ENCODE measurements around the gene ZBTB9. TPM values are rescaled to one million over a fixed set of nuclear protein-coding genes. Genes with fewer than 3 reads are reported as not detected.

Gene ZBTB9
- total RNA-seq, 1 donor from 2014 or later = 5.1 TPM

GRCh38 chr6:33417903-33418689 is 36.3 kb upstream of the ZBTB9 start, which contains the start of gene CUTA:
Gene CUTA, minus strand, starts transcription at chr6:33418107. Its CDS starts 107 bp downstream, at chr6:33418000.
- intact Hi-C loops (cut with micrococcal nuclease) = no loop called here
- ATAC-seq = peak; percentile 94
- peak; percentile 99 for DNase-seq

GRCh38 chr6:33418690-33419291 is 35.6 kb upstream of the ZBTB9 start:
- intact Hi-C loops (cut with micrococcal nuclease) = no loop called here
- no peak for ATAC-seq
- DNase-seq = no peak

- ATAC-seq (peak; percentile 11), DNase-seq (peak; percentile 76)
- intact Hi-C loops (cut with micrococcal nuclease) = no loop called here
Measured at GRCh38 chr6:33419580-33420490, 34.5 kb upstream of the ZBTB9 start, which contains the start of gene SYNGAP1. Gene SYNGAP1, plus strand, starts transcription at chr6:33420065. Its CDS starts 200 bp downstream, at chr6:33420265.

GRCh38 chr6:33420491-33421343 is 33.7 kb upstream of the ZBTB9 start:
- intact Hi-C loops (cut with micrococcal nuclease) = no loop called here
- ATAC-seq (no peak), DNase-seq (no peak)

DNA sequence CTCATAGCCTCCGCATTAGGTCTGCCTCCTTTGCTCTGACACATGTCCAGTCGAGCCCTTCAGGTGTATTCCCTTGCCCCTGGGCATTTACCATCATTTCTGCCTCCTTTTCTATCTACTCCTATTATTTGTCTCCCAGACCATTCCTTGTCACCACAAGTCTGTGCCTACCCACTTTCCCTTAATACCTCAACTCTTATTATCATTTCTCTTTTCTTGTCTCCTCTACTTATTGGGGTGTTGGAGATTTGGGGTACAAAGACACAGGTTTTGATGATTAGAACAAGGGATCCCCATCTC is 33.1 kb upstream of the ZBTB9 start:
- ATAC-seq (no peak), DNase-seq (no peak)
- intact Hi-C loops (cut with micrococcal nuclease) = no loop called here

DNA sequence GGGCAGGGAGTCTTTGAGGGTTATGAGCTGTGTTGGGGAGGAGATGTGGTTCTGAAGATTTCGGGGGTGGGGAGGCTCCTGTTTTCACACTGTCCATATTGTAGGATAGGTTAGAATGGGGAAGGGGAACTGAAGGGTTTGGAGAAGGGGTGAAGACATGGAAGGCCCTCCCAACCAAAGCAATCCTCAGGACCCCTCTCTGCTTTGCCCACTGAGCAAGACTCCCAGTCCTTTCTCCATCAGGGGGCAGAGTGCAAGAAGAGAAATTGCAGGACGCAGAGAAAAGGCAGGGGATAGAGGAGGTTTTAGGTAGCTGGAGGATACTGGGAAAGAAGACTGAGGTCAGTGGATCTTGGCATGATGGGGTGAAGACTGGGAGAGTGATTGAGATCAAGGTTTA is 30.6 kb upstream of the ZBTB9 start:
- no peak for ATAC-seq
- no peak for DNase-seq
- intact Hi-C loops (cut with micrococcal nuclease) = no loop called here

- ATAC-seq (peak; percentile 0), DNase-seq (peak; percentile 51)
- intact Hi-C loops (cut with micrococcal nuclease) = no loop called here
Measured at GRCh38 chr6:33424855-33425667, 29.3 kb upstream of the ZBTB9 start.

DNA sequence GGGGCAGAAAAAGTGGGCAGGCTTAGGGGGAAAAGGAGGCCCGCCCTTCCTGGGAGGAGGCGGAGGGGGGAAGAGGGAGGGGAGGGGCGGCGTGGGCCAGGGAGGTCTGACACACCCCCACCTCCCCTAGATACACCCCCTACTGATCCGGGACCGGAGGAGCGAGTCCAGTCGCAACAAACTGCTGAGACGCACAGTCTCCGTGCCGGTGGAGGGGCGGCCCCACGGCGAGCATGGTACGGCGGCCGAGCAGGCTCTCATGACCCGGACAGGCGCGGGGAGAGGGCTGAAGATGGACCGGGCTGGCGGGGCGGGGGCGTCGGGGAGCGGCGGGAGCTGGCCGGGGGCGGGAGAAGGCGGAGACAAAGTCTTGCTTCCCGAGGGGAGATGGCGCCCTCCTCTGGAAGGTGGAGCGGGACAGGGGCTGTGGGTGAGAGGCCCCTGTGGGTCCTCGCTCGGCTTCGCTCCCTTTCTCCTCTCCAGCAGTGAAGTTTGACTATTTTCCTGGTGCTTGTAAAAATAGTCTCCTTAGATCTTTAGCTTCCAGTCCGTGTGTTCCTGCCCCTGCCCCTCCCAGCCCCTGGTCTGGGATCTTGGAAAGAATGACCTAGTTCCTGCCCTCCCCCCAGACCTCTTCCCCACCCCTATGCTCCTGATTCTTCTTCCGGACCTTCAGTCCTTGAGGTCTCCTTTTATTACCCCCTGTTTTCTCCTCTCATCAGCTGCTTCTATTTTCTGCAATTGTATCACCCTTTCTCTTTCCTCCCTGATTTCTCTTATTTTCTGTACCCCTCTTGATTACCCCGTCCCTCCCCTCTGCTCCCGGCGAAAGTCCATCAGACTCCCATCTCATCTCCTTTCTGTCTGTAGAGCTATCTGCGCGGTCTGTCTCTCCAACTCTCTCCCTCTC is 28.5 kb upstream of the ZBTB9 start:
- ATAC-seq (peak; percentile 83), DNase-seq (peak; percentile 90)
- intact Hi-C loops (cut with micrococcal nuclease) = no loop called here

DNA sequence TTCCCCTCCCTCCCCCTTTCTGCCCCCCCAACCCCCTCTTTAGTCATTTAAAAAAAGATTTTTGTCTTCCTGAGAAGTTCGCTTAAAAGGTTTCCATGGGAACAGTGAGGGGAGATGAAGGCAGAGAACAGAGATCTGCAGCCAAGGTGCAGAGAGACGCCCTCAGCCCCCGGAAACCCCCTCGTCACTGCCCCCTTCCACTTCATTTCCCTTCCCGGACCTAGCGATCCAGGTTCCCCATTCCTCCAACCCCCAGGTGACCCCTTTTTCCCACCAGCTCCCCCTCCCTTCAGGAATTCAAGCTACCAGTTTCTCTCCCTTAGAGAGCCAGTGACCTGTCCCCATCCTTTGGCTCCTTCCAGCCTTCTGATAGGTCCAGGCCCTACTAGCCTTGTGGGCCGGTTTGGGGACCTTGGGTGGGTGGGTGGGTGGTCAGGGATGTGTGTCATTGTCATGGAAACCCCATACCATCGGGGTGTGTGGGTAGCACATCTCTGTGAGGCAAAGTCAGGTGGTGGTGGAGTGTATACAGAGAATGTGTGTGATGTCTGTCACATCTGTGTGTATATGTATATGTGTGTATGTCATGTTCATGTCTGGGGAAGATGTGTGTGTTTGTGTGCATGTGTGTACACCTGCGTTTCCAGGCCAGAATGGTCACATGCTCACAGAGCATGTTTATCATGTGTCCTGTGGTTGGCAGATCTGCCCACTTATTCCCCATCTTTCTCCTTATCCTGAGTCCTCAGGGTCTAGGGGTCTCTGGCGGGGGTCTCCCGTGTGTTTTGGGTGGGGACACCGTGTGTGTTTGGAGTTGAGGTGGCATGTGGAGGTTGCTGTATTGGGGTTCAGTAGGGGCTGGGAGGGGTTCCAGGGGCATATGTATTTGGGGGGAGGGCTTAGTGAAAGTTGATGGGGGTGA is 27.5 kb upstream of the ZBTB9 start:
- intact Hi-C loops (cut with micrococcal nuclease) = no loop called here

DNA sequence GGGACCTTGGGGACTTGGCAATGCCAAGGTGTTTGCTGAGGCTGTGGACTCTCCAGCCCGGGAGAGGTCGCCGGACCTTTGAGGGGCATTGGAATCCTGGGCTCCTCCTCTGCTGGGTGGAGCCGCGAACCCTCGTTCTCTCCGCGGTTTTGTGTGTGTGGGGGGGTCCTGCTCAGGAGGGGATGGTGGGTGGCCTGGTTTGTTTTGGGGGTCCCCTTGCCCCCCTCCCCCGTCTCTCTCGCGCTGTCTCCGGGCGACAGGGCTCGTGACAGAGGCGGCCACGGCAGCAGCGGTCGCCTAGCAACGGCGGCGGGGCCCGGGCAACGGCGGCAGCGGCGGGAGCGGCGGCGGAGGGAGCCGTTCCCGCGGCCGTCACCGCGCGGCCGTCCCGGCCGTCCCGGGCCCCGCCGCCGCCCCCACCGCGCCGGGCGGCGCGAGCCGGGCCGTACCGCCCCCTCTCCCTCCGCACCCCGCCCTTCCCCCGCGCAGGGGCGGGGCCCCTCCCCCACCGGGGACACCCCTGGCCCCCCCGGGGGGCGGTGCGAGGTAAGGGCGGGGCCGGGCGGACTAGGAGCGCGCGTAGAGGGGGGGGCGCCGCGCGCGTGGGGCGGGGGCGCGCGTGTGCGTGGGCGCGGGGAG is 26.7 kb upstream of the ZBTB9 start:
- intact Hi-C loops (cut with micrococcal nuclease) = no loop called here
- peak; percentile 1 for ATAC-seq
- peak; percentile 79 for DNase-seq

More for the DNA sequence above, 27.5 kb upstream of the ZBTB9 start:
- DNase-seq = no peak
- ATAC-seq = no peak

DNA sequence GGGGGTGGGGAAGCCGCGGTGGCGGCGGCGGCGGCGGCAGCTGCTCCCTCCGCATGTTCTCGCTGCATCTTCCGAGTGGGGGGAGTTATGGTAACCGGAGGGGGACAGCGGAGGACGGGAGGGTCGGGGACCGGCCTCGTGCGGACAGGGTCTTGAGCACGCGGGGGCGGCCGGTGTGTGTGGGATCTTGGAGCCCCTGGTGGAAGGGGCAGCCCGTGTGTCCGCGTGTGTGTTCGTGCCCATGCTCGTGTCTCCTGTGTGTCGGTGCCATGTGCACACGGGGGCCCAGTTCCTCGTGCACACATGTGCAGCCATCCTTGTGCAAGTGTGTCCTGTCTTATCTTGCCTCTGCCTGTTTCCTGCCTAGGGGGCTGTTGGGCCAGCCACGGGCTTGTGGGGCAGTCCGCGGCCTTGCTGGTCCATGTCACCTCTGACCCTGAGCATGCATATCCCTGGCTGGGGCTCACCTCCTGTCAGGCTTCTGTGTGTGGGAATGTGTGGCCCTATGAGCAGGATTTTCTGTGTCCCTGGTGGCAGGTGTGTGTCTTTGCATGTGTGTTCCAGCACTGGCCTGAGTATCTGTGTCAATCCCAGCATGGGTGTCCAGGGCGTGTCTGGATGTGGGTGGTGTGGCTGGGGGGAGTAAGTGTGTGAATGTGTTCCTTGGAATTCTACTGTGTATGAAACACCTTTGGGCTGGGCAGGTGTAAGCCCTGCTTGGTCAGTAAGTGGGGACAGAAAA is 26.0 kb upstream of the ZBTB9 start:
- no peak for ATAC-seq
- intact Hi-C loops (cut with micrococcal nuclease) = no loop called here
- DNase-seq = peak; percentile 48

- no peak for DNase-seq
- no peak for ATAC-seq
- intact Hi-C loops (cut with micrococcal nuclease) = no loop called here
Measured at GRCh38 chr6:33428966-33429749, 25.2 kb upstream of the ZBTB9 start.

DNA sequence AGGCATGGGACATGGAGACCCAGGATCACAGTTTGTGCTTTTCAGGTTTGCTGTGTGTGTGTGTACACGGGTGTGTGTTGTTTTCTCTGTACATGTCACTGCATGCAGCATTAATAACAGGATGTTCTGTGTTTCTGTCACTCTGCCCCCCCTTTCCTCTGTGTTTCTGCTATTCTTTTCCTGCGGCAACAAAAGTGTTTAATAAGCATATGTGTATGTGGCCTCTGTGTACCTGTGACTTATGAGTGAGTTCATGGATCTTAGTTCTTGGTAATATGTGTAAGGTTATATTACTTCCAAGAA is 24.7 kb upstream of the ZBTB9 start:
- DNase-seq (no peak), ATAC-seq (no peak)
- intact Hi-C loops (cut with micrococcal nuclease) = no loop called here

- DNase-seq (no peak), ATAC-seq (no peak)
- intact Hi-C loops (cut with micrococcal nuclease) = no loop called here
Measured at GRCh38 chr6:33430334-33430733, 24.0 kb upstream of the ZBTB9 start.

Data from left ventricle myocardium superior (tissue), 1 donor.